ENCODE measurements around the gene DNAAF5.

Gene DNAAF5

GRCh38 chr7:763762-764161, 37.3 kb downstream of the DNAAF5 start:
- no peak overlapping the region for H2BK120ac ChIP-seq (ENCODE audit: insufficient read depth, low read length, poor library complexity)
- peaks cover 41 to 49% of the 10 kb centered on the region in 2 experiments for H3K36me3 ChIP-seq (ENCODE audit: control insufficient read depth in 1 of 2, insufficient read depth in 2 of 2, low read length in 2 of 2)
- peak overlapping the region; percentile 44 for H4K12ac ChIP-seq (ENCODE audit: low read depth, low read length)
- H3K4me3 ChIP-seq (ENCODE audit: low read depth, low read length) = no peak overlapping the region
- H3K27ac ChIP-seq (ENCODE audit: low read depth, low read length) = no peak overlapping the region
- no peak overlapping the region for H3K9ac ChIP-seq (ENCODE audit: low read length)
- H3K23ac ChIP-seq (ENCODE audit: low read length) = no peak overlapping the region
- no peaks in the 10 kb centered on the region for H3K4me1 ChIP-seq (ENCODE audit: control insufficient read depth in 1 of 2, insufficient read depth in 2 of 2, low read length in 2 of 2)
- H4K8ac ChIP-seq (ENCODE audit: low read depth, low read length) = no peak overlapping the region
- no peak for DNase-seq
- no peak overlapping the region for H2AFZ ChIP-seq (ENCODE audit: insufficient read depth, low read length, poor library complexity)
- no peak overlapping the region for H2BK5ac ChIP-seq (ENCODE audit: low read depth, low read length, poor library complexity)
- H3K27me3 ChIP-seq (ENCODE audit: insufficient read depth, low read length) = no peaks in the 10 kb centered on the region
- H2AK5ac ChIP-seq (ENCODE audit: low read length) = no peak overlapping the region
- no peak overlapping the region for H3K14ac ChIP-seq (ENCODE audit: low read length)
- no peak overlapping the region for H3K4ac ChIP-seq (ENCODE audit: low read depth, low read length)
- H2BK12ac ChIP-seq (ENCODE audit: low read length) = no peak overlapping the region
- H3K79me2 ChIP-seq (ENCODE audit: control insufficient read depth, insufficient read depth, low read length, poor library complexity) = no peaks in the 10 kb centered on the region
- H3K18ac ChIP-seq (ENCODE audit: low read length) = no peak overlapping the region
- H3K4me2 ChIP-seq (ENCODE audit: low read length) = no peak overlapping the region
- no peaks in the 10 kb centered on the region for H3K79me1 ChIP-seq (ENCODE audit: low read length)
- H4K91ac ChIP-seq (ENCODE audit: low read depth, low read length) = no peak overlapping the region
- peaks cover 4% of the 10 kb centered on the region for H3K9me3 ChIP-seq (ENCODE audit: insufficient read depth, low read depth, low read length)
- WGBS (ENCODE audit: extremely low coverage, insufficient coverage, insufficient read length) = no CpG with 5 or more reads among the region's 19 CpGs

GRCh38 chr7:765383-765782, 38.9 kb downstream of the DNAAF5 start:
- no peak overlapping the region for H2AK5ac ChIP-seq (ENCODE audit: low read length)
- no peak overlapping the region for H3K4ac ChIP-seq (ENCODE audit: low read depth, low read length)
- H4K12ac ChIP-seq (ENCODE audit: low read depth, low read length) = no peak overlapping the region
- no peak overlapping the region for H2BK12ac ChIP-seq (ENCODE audit: low read length)
- H4K8ac ChIP-seq (ENCODE audit: low read depth, low read length) = no peak overlapping the region
- WGBS (ENCODE audit: extremely low coverage, insufficient coverage, insufficient read length) = no CpG with 5 or more reads among the region's 7 CpGs
- no peak overlapping the region for H3K14ac ChIP-seq (ENCODE audit: low read length)
- no peak overlapping the region for H3K23ac ChIP-seq (ENCODE audit: low read length)
- H3K4me1 ChIP-seq (ENCODE audit: control insufficient read depth in 1 of 2, insufficient read depth in 2 of 2, low read length in 2 of 2) = no peaks in the 10 kb centered on the region
- no peaks in the 10 kb centered on the region for H3K79me2 ChIP-seq (ENCODE audit: control insufficient read depth, insufficient read depth, low read length, poor library complexity)
- H2BK120ac ChIP-seq (ENCODE audit: insufficient read depth, low read length, poor library complexity) = no peak overlapping the region
- H3K4me3 ChIP-seq (ENCODE audit: low read depth, low read length) = no peak overlapping the region
- H3K79me1 ChIP-seq (ENCODE audit: low read length) = no peaks in the 10 kb centered on the region
- peaks cover 42 to 51% of the 10 kb centered on the region in 2 experiments for H3K36me3 ChIP-seq (ENCODE audit: control insufficient read depth in 1 of 2, insufficient read depth in 2 of 2, low read length in 2 of 2)
- H3K9ac ChIP-seq (ENCODE audit: low read length) = no peak overlapping the region
- no peak overlapping the region for H3K27ac ChIP-seq (ENCODE audit: low read depth, low read length)
- no peak overlapping the region for H2BK5ac ChIP-seq (ENCODE audit: low read depth, low read length, poor library complexity)
- no peak overlapping the region for H4K91ac ChIP-seq (ENCODE audit: low read depth, low read length)
- H3K27me3 ChIP-seq (ENCODE audit: insufficient read depth, low read length) = no peaks in the 10 kb centered on the region
- peaks cover 4% of the 10 kb centered on the region for H3K9me3 ChIP-seq (ENCODE audit: insufficient read depth, low read depth, low read length)
- H2AFZ ChIP-seq (ENCODE audit: insufficient read depth, low read length, poor library complexity) = no peak overlapping the region
- no peak overlapping the region for H3K4me2 ChIP-seq (ENCODE audit: low read length)
- H3K18ac ChIP-seq (ENCODE audit: low read length) = no peak overlapping the region
- DNase-seq = no peak

GRCh38 chr7:767580-767940, 41.1 kb downstream of the DNAAF5 start:
- Histone ChIP-seq H3K4me1 (ENCODE audit: control insufficient read depth in 1 of 2, insufficient read depth in 2 of 2, low read length in 2 of 2) (peaks cover 2 to 7% of the 10 kb centered on the region in 2 experiments), H2AFZ (ENCODE audit: insufficient read depth, low read length, poor library complexity) (no peak overlapping the region), H2BK12ac (ENCODE audit: low read length) (no peak overlapping the region), H3K14ac (ENCODE audit: low read length) (no peak overlapping the region), H3K4me3 (ENCODE audit: low read depth, low read length) (peak overlapping the region; percentile 16), H3K4me2 (ENCODE audit: low read length) (no peak overlapping the region), H3K4ac (ENCODE audit: low read depth, low read length) (no peak overlapping the region), H3K27me3 (ENCODE audit: insufficient read depth, low read length) (no peaks in the 10 kb centered on the region), H3K79me2 (ENCODE audit: control insufficient read depth, insufficient read depth, low read length, poor library complexity) (no peaks in the 10 kb centered on the region), H3K23ac (ENCODE audit: low read length) (no peak overlapping the region), H4K8ac (ENCODE audit: low read depth, low read length) (no peak overlapping the region), H3K79me1 (ENCODE audit: low read length) (no peaks in the 10 kb centered on the region), H3K27ac (ENCODE audit: low read depth, low read length) (no peak overlapping the region), H2BK5ac (ENCODE audit: low read depth, low read length, poor library complexity) (no peak overlapping the region), H3K9ac (ENCODE audit: low read length) (no peak overlapping the region), H2AK5ac (ENCODE audit: low read length) (no peak overlapping the region), H3K18ac (ENCODE audit: low read length) (no peak overlapping the region), H3K36me3 (ENCODE audit: control insufficient read depth in 1 of 2, insufficient read depth in 2 of 2, low read length in 2 of 2) (peaks cover 33 to 46% of the 10 kb centered on the region in 2 experiments), H4K12ac (ENCODE audit: low read depth, low read length) (no peak overlapping the region), H4K91ac (ENCODE audit: low read depth, low read length) (no peak overlapping the region), H2BK120ac (ENCODE audit: insufficient read depth, low read length, poor library complexity) (no peak overlapping the region), H3K9me3 (ENCODE audit: insufficient read depth, low read depth, low read length) (peaks cover 3% of the 10 kb centered on the region)
- peak; percentile 74 to 83 for DNase-seq
- WGBS (ENCODE audit: extremely low coverage, insufficient coverage, insufficient read length) = no CpG with 5 or more reads among the region's 21 CpGs

GRCh38 chr7:767941-768731, 41.6 kb downstream of the DNAAF5 start:
- Histone ChIP-seq H3K18ac (ENCODE audit: low read length) (no peak overlapping the region), H4K91ac (ENCODE audit: low read depth, low read length) (no peak overlapping the region), H2BK120ac (ENCODE audit: insufficient read depth, low read length, poor library complexity) (no peak overlapping the region), H3K36me3 (ENCODE audit: control insufficient read depth in 1 of 2, insufficient read depth in 2 of 2, low read length in 2 of 2) (peaks cover 33 to 44% of the 10 kb centered on the region in 2 experiments), H3K27me3 (ENCODE audit: insufficient read depth, low read length) (no peaks in the 10 kb centered on the region), H3K14ac (ENCODE audit: low read length) (no peak overlapping the region), H3K4me2 (ENCODE audit: low read length) (no peak overlapping the region), H4K12ac (ENCODE audit: low read depth, low read length) (no peak overlapping the region), H4K8ac (ENCODE audit: low read depth, low read length) (no peak overlapping the region), H2AFZ (ENCODE audit: insufficient read depth, low read length, poor library complexity) (no peak overlapping the region), H2BK5ac (ENCODE audit: low read depth, low read length, poor library complexity) (no peak overlapping the region), H3K9ac (ENCODE audit: low read length) (no peak overlapping the region), H3K4me1 (ENCODE audit: control insufficient read depth in 1 of 2, insufficient read depth in 2 of 2, low read length in 2 of 2) (peaks cover 2 to 7% of the 10 kb centered on the region in 2 experiments), H3K9me3 (ENCODE audit: insufficient read depth, low read depth, low read length) (peaks cover 3% of the 10 kb centered on the region), H3K79me1 (ENCODE audit: low read length) (no peaks in the 10 kb centered on the region), H3K23ac (ENCODE audit: low read length) (no peak overlapping the region), H2AK5ac (ENCODE audit: low read length) (no peak overlapping the region), H3K4me3 (ENCODE audit: low read depth, low read length) (no peak overlapping the region), H3K4ac (ENCODE audit: low read depth, low read length) (no peak overlapping the region), H2BK12ac (ENCODE audit: low read length) (no peak overlapping the region), H3K27ac (ENCODE audit: low read depth, low read length) (no peak overlapping the region), H3K79me2 (ENCODE audit: control insufficient read depth, insufficient read depth, low read length, poor library complexity) (no peaks in the 10 kb centered on the region)
- no CpG with 5 or more reads among the region's 65 CpGs for WGBS (ENCODE audit: extremely low coverage, insufficient coverage, insufficient read length)
- peak; percentile 93 to 96 for DNase-seq
